Measurements from ENCODE around the gene NKX1-2. TPM values are rescaled to one million over a fixed set of nuclear protein-coding genes. Genes with fewer than 3 reads are reported as not detected.

The NKX1-2 gene
- total RNA-seq, 1 donor from 2014 or later: not detected

- H3K36me3 Mint-ChIP-seq (ENCODE audit: low read depth): peaks cover 52% of the 10 kb centered on the region
- no peak overlapping the region for H3K27ac Mint-ChIP-seq (ENCODE audit: unreplicated experiment)
- H3K27me3 Mint-ChIP-seq (ENCODE audit: low read depth): no peaks in the 10 kb centered on the region
Observed at GRCh38 chr10:124401633-124402032, 48.2 kb downstream of the NKX1-2 start.

More at GRCh38 chr10:124401633-124402032, 48.2 kb downstream of the NKX1-2 start:
- Mint-ChIP-seq H3K9me3 (ENCODE audit: low read depth) (no peaks in the 10 kb centered on the region), H3K4me3 (ENCODE audit: unreplicated experiment) (no peak overlapping the region), H3K4me1 (ENCODE audit: low read depth) (peaks cover 2% of the 10 kb centered on the region)
- no peak for DNase-seq (ENCODE audit: low spot score)
- TF ChIP-seq, protein P1, sequence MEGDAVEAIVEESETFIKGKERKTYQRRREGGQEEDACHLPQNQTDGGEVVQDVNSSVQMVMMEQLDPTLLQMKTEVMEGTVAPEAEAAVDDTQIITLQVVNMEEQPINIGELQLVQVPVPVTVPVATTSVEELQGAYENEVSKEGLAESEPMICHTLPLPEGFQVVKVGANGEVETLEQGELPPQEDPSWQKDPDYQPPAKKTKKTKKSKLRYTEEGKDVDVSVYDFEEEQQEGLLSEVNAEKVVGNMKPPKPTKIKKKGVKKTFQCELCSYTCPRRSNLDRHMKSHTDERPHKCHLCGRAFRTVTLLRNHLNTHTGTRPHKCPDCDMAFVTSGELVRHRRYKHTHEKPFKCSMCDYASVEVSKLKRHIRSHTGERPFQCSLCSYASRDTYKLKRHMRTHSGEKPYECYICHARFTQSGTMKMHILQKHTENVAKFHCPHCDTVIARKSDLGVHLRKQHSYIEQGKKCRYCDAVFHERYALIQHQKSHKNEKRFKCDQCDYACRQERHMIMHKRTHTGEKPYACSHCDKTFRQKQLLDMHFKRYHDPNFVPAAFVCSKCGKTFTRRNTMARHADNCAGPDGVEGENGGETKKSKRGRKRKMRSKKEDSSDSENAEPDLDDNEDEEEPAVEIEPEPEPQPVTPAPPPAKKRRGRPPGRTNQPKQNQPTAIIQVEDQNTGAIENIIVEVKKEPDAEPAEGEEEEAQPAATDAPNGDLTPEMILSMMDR (IDR thresholded peaks at IDR 0.05): no peak

Other genes starting within 250 kb of the NKX1-2 start
- gene OAT, start 31.1 kb downstream of the NKX1-2 start, total RNA-seq: 151 to 183 TPM (median 152 TPM) in 3 replicates
- gene LHPP, start 11.8 kb upstream of the NKX1-2 start, total RNA-seq: 15.3 to 21.3 TPM (median 17.0 TPM) in 3 replicates

Measured in chondrocyte (in vitro differentiated cells).